H4 (cell line): ENCODE data around the gene KIAA1671. TPM values are rescaled to one million over a fixed set of nuclear protein-coding genes. Genes with fewer than 3 reads are reported as not detected.
"Not testable (repeated sequence)": the region's sequence is repeated elsewhere in the genome, so short reads cannot be mapped to it uniquely, and the experiment has no call there.

Source experiments
- DNase-seq: peaks from one replicate; pipeline ENCODE4 v3.0.0-alpha.2; 2015; ENCODE audit warnings: low spot score
- total RNA-seq: library from RNA; depleted of rRNA; stranded (reverse); fragments of >200 nt; shearing (Covaris generic); gene quantifications from 2 replicates; pipeline ENCODE4 v1.2.3, GENCODE V29; 2014; rRNA removed

Gene KIAA1671
- total RNA-seq, result 1.7 and 3.2 TPM in 2 replicates

GRCh38 chr22:24951942-24952836, at the start of gene KIAA1671:
TSS of gene KIAA1671 (plus strand) at chr22:24952716. CDS start at chr22:25028000, 75,284 bp downstream.
- peak; percentile 37 for DNase-seq

- DNase-seq, result no peak
These were observed 46.6 kb upstream of the KIAA1671 start for GRCh38 chr22:24905909-24906308.

GRCh38 chr22:24907101-24907500, 45.4 kb upstream of the KIAA1671 start:
- DNase-seq, result not testable (repeated sequence)

GRCh38 chr22:24920029-24920428, 32.5 kb upstream of the KIAA1671 start:
- no peak for DNase-seq

- DNase-seq, result no peak
These were observed 26.7 kb upstream of the KIAA1671 start for GRCh38 chr22:24925586-24926427.

- DNase-seq, result no peak
These were observed 26.1 kb upstream of the KIAA1671 start for GRCh38 chr22:24926428-24926725.

- DNase-seq, result no peak
These were observed 25.5 kb upstream of the KIAA1671 start for GRCh38 chr22:24926849-24927579.

- DNase-seq, result no peak
These were observed 24.2 kb upstream of the KIAA1671 start for GRCh38 chr22:24928322-24928721.

- no peak for DNase-seq
These were observed 21.8 kb upstream of the KIAA1671 start for GRCh38 chr22:24930678-24931077.

- no peak for DNase-seq
These were observed 16.6 kb upstream of the KIAA1671 start for GRCh38 chr22:24935771-24936483.

GRCh38 chr22:24937114-24937513, 15.4 kb upstream of the KIAA1671 start:
- DNase-seq, result peak; percentile 16

- peak; percentile 29 for DNase-seq
These were observed 13.7 kb upstream of the KIAA1671 start for GRCh38 chr22:24938741-24939341.

GRCh38 chr22:24942301-24942700, 10.2 kb upstream of the KIAA1671 start:
- DNase-seq, result no peak

GRCh38 chr22:24944217-24944937, 8.1 kb upstream of the KIAA1671 start:
- no peak for DNase-seq

GRCh38 chr22:24945430-24945829, 7.1 kb upstream of the KIAA1671 start:
- no peak for DNase-seq

- DNase-seq, result no peak
These were observed 5.1 kb upstream of the KIAA1671 start for GRCh38 chr22:24947383-24947782.

- no peak for DNase-seq
These were observed 4.6 kb upstream of the KIAA1671 start for GRCh38 chr22:24947881-24948280.

- DNase-seq, result no peak
These were observed 3.9 kb upstream of the KIAA1671 start for GRCh38 chr22:24948356-24949202.

- DNase-seq, result peak; percentile 14
These were observed 2.1 kb upstream of the KIAA1671 start for GRCh38 chr22:24950272-24950902.
